ENCODE data around the gene TSEN15.

DNA sequence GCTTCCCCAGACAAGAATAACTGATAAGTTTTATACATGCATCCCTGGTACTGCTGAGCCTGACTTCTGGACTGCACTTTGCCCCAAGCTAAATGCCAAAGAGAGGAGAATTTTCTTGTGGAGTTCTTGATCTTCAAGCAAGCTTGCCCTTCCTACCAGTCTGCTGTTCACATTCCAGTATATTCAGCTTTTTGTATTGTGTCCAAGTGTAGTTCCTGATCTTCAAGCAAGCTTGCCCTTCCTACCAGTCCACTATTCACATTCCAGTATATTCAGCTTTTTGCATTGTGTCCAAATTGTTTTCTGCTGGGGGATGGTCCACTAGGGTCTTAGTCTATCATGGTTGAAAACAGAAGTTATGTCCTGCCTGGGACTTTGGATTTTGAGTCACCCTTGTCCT lies 894 bp upstream of the TSEN15 start:
- TF ChIP-seq, protein P1, sequence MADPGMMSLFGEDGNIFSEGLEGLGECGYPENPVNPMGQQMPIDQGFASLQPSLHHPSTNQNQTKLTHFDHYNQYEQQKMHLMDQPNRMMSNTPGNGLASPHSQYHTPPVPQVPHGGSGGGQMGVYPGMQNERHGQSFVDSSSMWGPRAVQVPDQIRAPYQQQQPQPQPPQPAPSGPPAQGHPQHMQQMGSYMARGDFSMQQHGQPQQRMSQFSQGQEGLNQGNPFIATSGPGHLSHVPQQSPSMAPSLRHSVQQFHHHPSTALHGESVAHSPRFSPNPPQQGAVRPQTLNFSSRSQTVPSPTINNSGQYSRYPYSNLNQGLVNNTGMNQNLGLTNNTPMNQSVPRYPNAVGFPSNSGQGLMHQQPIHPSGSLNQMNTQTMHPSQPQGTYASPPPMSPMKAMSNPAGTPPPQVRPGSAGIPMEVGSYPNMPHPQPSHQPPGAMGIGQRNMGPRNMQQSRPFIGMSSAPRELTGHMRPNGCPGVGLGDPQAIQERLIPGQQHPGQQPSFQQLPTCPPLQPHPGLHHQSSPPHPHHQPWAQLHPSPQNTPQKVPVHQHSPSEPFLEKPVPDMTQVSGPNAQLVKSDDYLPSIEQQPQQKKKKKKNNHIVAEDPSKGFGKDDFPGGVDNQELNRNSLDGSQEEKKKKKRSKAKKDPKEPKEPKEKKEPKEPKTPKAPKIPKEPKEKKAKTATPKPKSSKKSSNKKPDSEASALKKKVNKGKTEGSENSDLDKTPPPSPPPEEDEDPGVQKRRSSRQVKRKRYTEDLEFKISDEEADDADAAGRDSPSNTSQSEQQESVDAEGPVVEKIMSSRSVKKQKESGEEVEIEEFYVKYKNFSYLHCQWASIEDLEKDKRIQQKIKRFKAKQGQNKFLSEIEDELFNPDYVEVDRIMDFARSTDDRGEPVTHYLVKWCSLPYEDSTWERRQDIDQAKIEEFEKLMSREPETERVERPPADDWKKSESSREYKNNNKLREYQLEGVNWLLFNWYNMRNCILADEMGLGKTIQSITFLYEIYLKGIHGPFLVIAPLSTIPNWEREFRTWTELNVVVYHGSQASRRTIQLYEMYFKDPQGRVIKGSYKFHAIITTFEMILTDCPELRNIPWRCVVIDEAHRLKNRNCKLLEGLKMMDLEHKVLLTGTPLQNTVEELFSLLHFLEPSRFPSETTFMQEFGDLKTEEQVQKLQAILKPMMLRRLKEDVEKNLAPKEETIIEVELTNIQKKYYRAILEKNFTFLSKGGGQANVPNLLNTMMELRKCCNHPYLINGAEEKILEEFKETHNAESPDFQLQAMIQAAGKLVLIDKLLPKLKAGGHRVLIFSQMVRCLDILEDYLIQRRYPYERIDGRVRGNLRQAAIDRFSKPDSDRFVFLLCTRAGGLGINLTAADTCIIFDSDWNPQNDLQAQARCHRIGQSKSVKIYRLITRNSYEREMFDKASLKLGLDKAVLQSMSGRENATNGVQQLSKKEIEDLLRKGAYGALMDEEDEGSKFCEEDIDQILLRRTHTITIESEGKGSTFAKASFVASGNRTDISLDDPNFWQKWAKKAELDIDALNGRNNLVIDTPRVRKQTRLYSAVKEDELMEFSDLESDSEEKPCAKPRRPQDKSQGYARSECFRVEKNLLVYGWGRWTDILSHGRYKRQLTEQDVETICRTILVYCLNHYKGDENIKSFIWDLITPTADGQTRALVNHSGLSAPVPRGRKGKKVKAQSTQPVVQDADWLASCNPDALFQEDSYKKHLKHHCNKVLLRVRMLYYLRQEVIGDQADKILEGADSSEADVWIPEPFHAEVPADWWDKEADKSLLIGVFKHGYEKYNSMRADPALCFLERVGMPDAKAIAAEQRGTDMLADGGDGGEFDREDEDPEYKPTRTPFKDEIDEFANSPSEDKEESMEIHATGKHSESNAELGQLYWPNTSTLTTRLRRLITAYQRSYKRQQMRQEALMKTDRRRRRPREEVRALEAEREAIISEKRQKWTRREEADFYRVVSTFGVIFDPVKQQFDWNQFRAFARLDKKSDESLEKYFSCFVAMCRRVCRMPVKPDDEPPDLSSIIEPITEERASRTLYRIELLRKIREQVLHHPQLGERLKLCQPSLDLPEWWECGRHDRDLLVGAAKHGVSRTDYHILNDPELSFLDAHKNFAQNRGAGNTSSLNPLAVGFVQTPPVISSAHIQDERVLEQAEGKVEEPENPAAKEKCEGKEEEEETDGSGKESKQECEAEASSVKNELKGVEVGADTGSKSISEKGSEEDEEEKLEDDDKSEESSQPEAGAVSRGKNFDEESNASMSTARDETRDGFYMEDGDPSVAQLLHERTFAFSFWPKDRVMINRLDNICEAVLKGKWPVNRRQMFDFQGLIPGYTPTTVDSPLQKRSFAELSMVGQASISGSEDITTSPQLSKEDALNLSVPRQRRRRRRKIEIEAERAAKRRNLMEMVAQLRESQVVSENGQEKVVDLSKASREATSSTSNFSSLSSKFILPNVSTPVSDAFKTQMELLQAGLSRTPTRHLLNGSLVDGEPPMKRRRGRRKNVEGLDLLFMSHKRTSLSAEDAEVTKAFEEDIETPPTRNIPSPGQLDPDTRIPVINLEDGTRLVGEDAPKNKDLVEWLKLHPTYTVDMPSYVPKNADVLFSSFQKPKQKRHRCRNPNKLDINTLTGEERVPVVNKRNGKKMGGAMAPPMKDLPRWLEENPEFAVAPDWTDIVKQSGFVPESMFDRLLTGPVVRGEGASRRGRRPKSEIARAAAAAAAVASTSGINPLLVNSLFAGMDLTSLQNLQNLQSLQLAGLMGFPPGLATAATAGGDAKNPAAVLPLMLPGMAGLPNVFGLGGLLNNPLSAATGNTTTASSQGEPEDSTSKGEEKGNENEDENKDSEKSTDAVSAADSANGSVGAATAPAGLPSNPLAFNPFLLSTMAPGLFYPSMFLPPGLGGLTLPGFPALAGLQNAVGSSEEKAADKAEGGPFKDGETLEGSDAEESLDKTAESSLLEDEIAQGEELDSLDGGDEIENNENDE (IDR thresholded peaks at IDR 0.05; ENCODE audit: insufficient replicate concordance, low read length) = no peak
- no peak for TF ChIP-seq POLR2AphosphoS5 (IDR thresholded peaks at IDR 0.05; ENCODE audit: low read depth, low read length)
- TF ChIP-seq, protein P2, sequence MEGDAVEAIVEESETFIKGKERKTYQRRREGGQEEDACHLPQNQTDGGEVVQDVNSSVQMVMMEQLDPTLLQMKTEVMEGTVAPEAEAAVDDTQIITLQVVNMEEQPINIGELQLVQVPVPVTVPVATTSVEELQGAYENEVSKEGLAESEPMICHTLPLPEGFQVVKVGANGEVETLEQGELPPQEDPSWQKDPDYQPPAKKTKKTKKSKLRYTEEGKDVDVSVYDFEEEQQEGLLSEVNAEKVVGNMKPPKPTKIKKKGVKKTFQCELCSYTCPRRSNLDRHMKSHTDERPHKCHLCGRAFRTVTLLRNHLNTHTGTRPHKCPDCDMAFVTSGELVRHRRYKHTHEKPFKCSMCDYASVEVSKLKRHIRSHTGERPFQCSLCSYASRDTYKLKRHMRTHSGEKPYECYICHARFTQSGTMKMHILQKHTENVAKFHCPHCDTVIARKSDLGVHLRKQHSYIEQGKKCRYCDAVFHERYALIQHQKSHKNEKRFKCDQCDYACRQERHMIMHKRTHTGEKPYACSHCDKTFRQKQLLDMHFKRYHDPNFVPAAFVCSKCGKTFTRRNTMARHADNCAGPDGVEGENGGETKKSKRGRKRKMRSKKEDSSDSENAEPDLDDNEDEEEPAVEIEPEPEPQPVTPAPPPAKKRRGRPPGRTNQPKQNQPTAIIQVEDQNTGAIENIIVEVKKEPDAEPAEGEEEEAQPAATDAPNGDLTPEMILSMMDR (IDR thresholded peaks at IDR 0.05; ENCODE audit: control extremely low read depth in 1 of 3, insufficient read depth in 1 of 3, low read depth in 1 of 3, low read length in 3 of 3) = no peak
- TF ChIP-seq SIX5 (IDR thresholded peaks at IDR 0.05; ENCODE audit: low read depth, low read length) = no peak
- no peak for TF ChIP-seq TAF1 (IDR thresholded peaks at IDR 0.05; ENCODE audit: low read depth, low read length)
- TF ChIP-seq BRCA1 (IDR thresholded peaks at IDR 0.05; ENCODE audit: low read depth, low read length) = no peak
- TF ChIP-seq TCF12 (IDR thresholded peaks at IDR 0.05; ENCODE audit: low read depth, low read length) = no peak
- TF ChIP-seq POLR2A (IDR thresholded peaks at IDR 0.05; ENCODE audit: control extremely low read depth in 1 of 2, low read depth in 2 of 2, low read length in 2 of 2) = no peak
- TF ChIP-seq CHD2 (IDR thresholded peaks at IDR 0.05; ENCODE audit: low read length) = no peak

Data from H1 (cell line).